ENCODE data around the gene ZNF627. TPM values are rescaled to one million over a fixed set of nuclear protein-coding genes. Genes with fewer than 3 reads are reported as not detected.

Gene ZNF627
- total and polyA plus RNA-seq, 7 donors: 2.6 to 5.6 (median 4.2) TPM

DNA sequence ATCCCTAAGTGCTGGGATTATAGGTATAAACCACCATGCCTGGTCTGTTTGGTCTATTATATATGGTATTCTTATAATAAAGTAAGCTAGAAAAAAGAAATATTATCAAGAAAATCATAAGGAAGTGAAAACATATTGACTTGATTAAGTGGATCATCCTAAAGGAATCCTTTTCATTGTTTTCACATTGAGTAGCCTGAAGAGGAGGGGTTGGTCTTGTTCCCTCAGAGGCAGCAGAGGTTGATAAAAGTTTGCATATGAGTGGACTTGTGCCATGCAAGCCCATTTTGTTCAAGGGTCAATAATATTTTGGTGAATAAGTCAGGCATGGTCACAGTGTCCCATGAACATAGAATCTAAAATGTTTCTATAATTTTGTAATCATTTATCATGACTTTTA, 52.7 kb downstream of the ZNF627 start:
- H3K36me3 ChIP-seq (ENCODE audit: insufficient read depth in 1 of 2, low read depth in 1 of 2): no peaks in the 10 kb centered on the region
- intact Hi-C loops (cut with DNase I): no loop called here
- no peak for DNase-seq
- no peak overlapping the region for H3K27ac ChIP-seq
- TF ChIP-seq, protein P1, sequence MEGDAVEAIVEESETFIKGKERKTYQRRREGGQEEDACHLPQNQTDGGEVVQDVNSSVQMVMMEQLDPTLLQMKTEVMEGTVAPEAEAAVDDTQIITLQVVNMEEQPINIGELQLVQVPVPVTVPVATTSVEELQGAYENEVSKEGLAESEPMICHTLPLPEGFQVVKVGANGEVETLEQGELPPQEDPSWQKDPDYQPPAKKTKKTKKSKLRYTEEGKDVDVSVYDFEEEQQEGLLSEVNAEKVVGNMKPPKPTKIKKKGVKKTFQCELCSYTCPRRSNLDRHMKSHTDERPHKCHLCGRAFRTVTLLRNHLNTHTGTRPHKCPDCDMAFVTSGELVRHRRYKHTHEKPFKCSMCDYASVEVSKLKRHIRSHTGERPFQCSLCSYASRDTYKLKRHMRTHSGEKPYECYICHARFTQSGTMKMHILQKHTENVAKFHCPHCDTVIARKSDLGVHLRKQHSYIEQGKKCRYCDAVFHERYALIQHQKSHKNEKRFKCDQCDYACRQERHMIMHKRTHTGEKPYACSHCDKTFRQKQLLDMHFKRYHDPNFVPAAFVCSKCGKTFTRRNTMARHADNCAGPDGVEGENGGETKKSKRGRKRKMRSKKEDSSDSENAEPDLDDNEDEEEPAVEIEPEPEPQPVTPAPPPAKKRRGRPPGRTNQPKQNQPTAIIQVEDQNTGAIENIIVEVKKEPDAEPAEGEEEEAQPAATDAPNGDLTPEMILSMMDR (IDR thresholded peaks at IDR 0.05): no peak
- ATAC-seq: no peak
- peaks cover 34% of the 10 kb centered on the region for H3K9me3 ChIP-seq
- no peak overlapping the region for H3K4me3 ChIP-seq
- H3K27me3 ChIP-seq (ENCODE audit: insufficient read depth in 3 of 3, low read length in 2 of 3): peaks cover 0 to 2% (median 0%) of the 10 kb centered on the region in 3 donors
- no peaks in the 10 kb centered on the region for H3K4me1 ChIP-seq

GRCh38 chr19:11651062-11651461, 53.8 kb downstream of the ZNF627 start:
- DNase-seq: no peak
- TF ChIP-seq, protein P1 (IDR thresholded peaks at IDR 0.05): no peak
- WGBS, 3 donors: 97 to 100% (median 99%) methylated on average over 4 of the region's 4 CpGs
- H3K36me3 ChIP-seq (ENCODE audit: insufficient read depth in 1 of 2, low read depth in 1 of 2): no peaks in the 10 kb centered on the region
- H3K4me1 ChIP-seq: no peaks in the 10 kb centered on the region
- no peak for ATAC-seq
- peaks cover 34% of the 10 kb centered on the region for H3K9me3 ChIP-seq
- peaks cover 0 to 2% (median 0%) of the 10 kb centered on the region in 3 donors for H3K27me3 ChIP-seq (ENCODE audit: insufficient read depth in 3 of 3, low read length in 2 of 3)
- intact Hi-C loops (cut with DNase I): no loop called here
- no peak overlapping the region for H3K27ac ChIP-seq
- no peak overlapping the region for H3K4me3 ChIP-seq

GRCh38 chr19:11652056-11652455, 54.8 kb downstream of the ZNF627 start:
- DNase-seq (no peak), ATAC-seq (no peak)
- no peaks in the 10 kb centered on the region for H3K36me3 ChIP-seq (ENCODE audit: insufficient read depth in 1 of 2, low read depth in 1 of 2)
- peaks cover 0 to 2% (median 0%) of the 10 kb centered on the region in 3 donors for H3K27me3 ChIP-seq (ENCODE audit: insufficient read depth in 3 of 3, low read length in 2 of 3)
- no peaks in the 10 kb centered on the region for H3K4me1 ChIP-seq
- WGBS, 3 donors: 76 to 98% (median 97%) methylated on average over 2 of the region's 2 CpGs
- H3K9me3 ChIP-seq: peaks cover 34% of the 10 kb centered on the region
- no peak overlapping the region for H3K27ac ChIP-seq
- TF ChIP-seq, protein P1 (IDR thresholded peaks at IDR 0.05): no peak
- intact Hi-C loops (cut with DNase I): no loop called here
- no peak overlapping the region for H3K4me3 ChIP-seq

DNA sequence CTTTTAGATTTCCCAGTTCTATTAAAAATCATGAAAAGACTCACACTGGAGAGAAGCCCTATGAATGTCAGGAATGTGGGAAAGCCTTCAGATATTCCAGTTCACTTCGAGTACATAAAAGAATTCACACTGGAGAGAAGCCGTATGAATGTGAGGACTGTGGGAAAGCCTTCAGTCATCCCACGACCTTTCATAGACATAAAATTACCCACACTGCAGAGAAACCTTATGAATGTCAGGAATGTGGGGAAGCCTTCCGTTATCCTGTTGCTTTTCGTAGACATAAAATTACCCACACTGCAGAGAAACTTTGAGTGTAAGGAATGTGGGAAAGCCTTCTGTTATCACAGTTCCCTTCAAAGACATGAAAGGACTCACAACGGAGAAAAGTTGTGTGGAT, 55.2 kb downstream of the ZNF627 start:
- 95 to 96% (median 96%) methylated on average over 6 of the region's 6 CpGs for WGBS, 3 donors
- Histone ChIP-seq H3K27me3 (ENCODE audit: insufficient read depth in 3 of 3, low read length in 2 of 3) (peaks cover 0 to 2% (median 0%) of the 10 kb centered on the region in 3 donors), H3K4me1 (no peaks in the 10 kb centered on the region), H3K9me3 (peaks cover 34% of the 10 kb centered on the region), H3K4me3 (no peak overlapping the region), H3K36me3 (ENCODE audit: insufficient read depth in 1 of 2, low read depth in 1 of 2) (no peaks in the 10 kb centered on the region), H3K27ac (no peak overlapping the region)
- intact Hi-C loops (cut with DNase I): no loop called here
- no peak for DNase-seq
- TF ChIP-seq, protein P1 (IDR thresholded peaks at IDR 0.05): no peak
- ATAC-seq: no peak

GRCh38 chr19:11656535-11656934, 59.3 kb downstream of the ZNF627 start:
- no peak overlapping the region for H3K4me3 ChIP-seq
- H3K27me3 ChIP-seq (ENCODE audit: insufficient read depth in 3 of 3, low read length in 2 of 3): peaks cover 0 to 4% (median 2%) of the 10 kb centered on the region in 3 donors
- intact Hi-C loops (cut with DNase I): no loop called here
- 70 to 82% (median 77%) methylated on average over 3 of the region's 3 CpGs for WGBS, 3 donors
- no peak overlapping the region for H3K27ac ChIP-seq
- H3K36me3 ChIP-seq (ENCODE audit: insufficient read depth in 1 of 2, low read depth in 1 of 2): no peaks in the 10 kb centered on the region
- DNase-seq: no peak
- no peak for ATAC-seq
- no peaks in the 10 kb centered on the region for H3K4me1 ChIP-seq
- TF ChIP-seq, protein P1 (IDR thresholded peaks at IDR 0.05): no peak
- peaks cover 21% of the 10 kb centered on the region for H3K9me3 ChIP-seq

Data from psoas muscle (tissue), 8 donors.